A172 (cell line): Measurements from ENCODE around the gene CALU. TPM values are rescaled to one million over a fixed set of nuclear protein-coding genes. Genes with fewer than 3 reads are reported as not detected.
A peak's percentile ranks its signal among the peaks of the same experiment; 100 is the strongest.

Source experiments
- DNase-seq: peaks from one replicate; pipeline ENCODE4 v3.0.0-alpha.2; 2015; ENCODE audit warnings: low spot score
- total RNA-seq: library from RNA; depleted of rRNA; stranded (reverse); fragments of >200 nt; shearing (Covaris generic); gene quantifications from 2 replicates; pipeline ENCODE4 v1.2.3, GENCODE V29; 2014

CALU gene
- total RNA-seq, 1 experiment from 2014 or later = 457 TPM

GRCh38 chr7:128785738-128786137 is 46.6 kb downstream of the CALU start:
- DNase-seq = no peak

GRCh38 chr7:128788446-128789412 is 49.6 kb downstream of the CALU start:
- no peak for DNase-seq

- no peak for DNase-seq
These were observed 51.3 kb downstream of the CALU start for GRCh38 chr7:128790315-128791041.

DNA sequence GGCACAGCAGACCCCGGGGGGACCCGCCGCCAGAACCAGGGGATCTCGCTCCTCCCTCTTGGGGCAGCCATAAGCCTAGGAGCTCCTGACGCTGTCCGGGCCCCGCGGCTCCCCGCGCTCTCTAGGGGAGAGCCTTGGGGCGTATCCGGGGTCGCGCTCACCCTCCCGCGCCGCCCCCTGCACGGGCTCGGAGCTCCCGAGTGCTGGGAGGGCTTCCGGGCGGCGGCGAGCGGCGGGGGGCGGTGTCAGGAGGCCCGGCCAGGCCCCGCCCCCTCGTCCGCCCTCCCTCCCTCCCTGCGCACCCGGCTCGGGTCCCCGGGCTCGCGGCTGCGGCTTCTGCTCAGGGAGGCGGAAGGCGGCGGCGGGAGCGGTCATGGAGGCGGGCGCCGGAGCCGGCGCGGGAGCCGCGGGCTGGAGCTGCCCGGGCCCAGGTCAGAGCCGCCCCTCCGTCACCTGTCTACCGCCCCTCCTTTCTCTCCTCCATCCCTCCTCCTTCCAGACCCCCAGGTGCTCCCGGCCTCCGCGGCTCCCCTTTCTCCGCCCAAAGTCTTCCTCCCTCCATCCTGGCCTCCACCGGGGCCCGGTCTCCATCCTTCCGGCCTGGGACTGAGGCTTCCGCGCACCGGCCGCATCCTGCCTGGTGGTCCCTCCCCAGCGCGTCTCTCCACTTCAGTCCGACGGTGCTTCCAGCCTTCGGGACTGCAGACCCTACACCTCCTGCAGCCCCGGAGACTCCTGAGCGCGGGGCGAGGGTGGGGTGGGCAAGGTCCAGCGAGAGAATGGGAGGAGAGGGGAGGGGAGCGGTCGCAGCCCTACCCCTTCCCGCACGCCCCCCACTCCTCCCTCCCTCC is 52.2 kb downstream of the CALU start, which contains the start of gene CCDC136:
Gene CCDC136 (plus strand): TSS at position 848 of the 851 bp plus-strand sequence. CDS start 444 bp downstream, outside the sequence.
- peak; percentile 40 for DNase-seq

DNA sequence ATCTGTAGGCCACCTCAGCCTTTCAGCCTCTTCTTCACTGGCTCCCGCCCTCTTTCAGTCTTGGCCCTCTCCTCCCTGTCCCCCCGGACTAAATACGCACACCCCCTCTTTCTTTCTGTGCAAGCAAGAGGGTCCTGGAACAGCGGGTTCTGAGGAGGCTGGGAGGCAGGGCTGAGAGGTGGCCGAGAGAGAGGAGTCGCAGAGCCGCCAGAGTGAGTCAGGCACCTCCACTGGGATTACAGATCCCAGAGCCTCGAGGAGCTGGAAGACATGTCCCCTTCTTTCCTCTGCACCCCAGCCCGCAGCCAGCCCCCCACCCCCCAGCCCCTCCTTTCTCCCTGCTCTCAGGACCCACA is 52.8 kb downstream of the CALU start:
- no peak for DNase-seq

DNA sequence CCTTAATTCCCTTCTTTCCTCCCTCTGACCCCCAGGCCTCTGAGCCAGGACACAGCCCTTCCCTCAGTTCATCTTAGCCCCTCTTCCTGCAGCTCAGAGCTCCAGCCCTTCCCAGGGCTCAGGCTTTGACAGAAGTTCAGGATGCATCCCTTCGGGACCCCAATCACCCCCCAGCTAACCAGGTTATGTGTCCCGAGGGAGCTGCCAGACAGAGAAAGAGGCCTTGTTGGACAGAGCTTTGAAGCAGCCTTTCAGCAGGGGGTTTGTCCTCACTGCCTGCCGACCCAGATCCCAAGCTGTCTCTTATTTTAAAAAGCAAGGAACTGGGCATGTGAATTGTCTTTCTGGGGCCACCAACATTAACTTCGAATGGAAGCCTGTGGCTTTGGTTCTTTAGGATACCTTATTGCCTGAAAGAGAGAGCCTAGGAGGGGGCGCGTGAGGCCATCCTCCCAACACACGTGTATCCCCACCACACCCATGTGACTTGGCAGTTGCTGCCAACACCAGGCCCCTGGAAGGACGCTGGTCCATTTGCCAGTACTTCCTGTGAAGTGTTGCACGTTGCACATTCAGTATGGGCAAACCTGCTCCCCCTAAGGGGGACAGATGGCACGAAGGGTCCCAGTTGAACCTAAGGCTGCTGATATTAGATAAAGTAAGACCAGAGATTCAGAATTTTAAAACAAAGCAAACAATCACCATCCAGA is 53.5 kb downstream of the CALU start:
- no peak for DNase-seq

- DNase-seq = no peak
These were observed 54.0 kb downstream of the CALU start for GRCh38 chr7:128793181-128793547.

DNA sequence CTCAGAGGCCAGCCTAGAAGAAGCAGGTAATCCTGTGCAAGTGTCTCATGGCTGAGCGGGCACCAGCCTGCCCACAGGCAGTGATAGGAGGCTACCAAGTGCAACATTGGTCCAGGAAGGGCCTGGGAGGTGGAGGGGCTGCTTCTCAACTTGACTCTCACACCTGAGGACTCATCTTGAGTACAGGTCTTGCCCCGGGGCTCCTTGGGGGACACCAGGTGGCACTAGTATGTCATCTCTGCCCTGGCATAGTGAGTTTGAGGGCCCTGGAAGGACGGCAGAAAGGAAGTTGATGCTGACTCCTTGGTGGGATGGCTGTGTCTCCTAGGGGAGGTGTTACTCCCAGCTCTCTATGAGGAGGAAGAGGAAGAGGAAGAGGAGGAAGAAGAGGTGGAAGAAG is 54.9 kb downstream of the CALU start:
- DNase-seq = no peak

DNA sequence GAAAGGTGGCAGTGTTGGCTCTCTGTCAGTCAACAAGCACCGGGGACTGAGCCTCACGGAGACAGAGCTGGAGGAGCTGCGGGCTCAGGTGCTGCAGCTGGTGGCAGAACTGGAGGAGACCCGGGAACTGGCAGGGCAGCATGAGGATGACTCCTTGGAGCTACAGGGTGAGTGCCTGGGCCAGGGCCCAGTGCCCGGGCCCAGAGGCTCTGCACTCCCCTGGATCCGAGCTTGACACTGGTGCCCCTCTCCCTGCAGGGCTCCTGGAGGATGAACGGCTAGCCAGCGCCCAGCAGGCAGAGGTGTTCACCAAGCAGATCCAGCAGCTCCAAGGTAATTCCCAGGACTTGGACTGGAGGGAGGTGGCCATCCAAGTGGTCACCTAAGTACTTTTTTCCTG is 55.3 kb downstream of the CALU start:
- no peak for DNase-seq

- DNase-seq = no peak
These were observed 56.0 kb downstream of the CALU start for GRCh38 chr7:128795129-128795528.

DNA sequence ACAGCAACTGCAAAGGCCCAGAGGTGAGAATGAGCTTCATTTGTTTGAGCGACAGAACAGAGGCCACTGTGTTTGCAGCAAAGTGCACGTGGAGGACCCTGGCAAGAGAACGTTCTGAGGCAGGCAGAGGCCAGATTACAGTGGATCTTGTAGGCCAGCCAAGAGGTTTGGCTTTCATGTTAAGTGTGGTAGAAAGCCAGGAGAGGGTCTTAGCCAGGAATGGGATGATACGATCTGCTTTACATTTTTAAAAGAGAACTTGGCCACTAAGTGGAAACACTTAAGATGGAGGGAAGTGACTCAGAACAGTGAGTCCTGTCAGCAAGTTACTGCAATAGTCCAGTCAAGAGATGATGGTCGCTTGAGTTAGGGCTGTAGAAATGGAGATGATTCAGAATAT is 57.2 kb downstream of the CALU start:
- DNase-seq = no peak

GRCh38 chr7:128799451-128799850 is 60.3 kb downstream of the CALU start:
- DNase-seq = no peak

DNA sequence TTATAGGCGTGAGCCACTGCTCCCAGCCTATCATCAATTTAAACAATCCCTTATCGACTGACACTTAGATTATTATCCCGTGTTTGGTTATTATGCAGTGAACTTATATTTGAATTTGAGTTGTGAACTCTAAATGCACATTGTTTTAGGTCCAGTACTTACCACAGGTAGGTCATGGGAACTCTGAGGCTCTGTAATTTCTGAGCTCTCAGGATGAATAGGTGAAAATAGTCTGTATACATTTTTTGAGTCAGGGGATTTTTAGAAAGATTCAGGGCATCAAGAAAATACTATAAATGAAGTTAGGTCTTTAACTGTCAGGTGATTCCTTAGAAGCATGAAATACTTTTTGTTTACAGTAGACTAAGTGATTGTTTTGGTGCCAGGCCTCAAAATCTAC is 61.4 kb downstream of the CALU start:
- no peak for DNase-seq

DNA sequence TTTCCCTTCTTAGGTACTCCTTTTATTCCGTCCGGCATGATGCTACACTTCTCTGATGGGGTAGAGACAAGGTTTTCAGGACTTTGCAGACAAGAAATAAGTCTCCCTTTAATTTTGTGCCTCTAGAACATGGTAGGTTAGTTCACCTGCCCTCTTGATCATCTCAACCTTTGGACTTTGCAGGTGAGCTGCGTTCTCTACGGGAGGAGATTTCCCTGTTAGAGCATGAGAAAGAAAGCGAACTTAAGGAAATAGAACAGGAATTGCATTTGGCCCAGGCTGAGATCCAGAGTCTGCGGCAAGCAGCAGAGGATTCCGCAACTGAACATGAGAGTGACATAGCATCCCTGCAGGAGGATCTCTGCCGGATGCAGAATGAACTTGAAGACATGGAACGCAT is 61.8 kb downstream of the CALU start:
- DNase-seq = no peak

DNA sequence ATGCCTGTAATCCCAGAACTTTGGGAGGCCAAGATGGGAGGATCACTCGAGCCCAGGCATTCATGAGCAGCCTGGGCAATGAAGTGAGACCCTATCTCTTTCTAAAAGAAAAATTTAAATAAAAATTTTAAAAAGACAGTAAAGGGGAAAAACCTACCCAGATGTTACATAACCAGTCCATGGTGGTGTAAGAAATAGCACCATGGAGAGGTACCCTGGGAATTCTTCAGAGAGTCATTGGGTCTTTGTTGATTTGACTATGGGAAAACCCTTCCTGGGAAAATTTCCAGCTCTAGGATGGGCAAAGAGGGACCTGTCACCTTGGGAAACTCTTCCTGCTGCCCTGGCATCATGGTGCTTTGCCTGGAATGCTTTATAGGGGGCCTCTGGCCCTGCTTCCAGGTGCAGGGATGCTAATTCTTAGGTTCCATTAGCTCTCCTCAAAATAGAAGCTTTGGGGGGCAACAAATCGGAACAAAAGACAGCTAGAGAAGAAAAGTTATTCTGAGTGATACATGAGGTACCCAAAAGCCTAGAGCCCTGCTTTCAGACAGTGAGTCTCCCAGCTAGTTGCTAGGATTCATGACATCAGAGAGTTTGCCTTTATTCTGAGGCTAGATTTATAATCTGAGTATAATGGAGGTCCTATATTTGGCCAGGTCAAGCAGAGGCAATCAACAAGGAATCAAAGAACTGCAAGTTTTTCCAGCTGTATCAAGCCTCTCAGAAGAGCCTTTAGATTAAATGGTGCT is 62.7 kb downstream of the CALU start:
- DNase-seq = no peak

- no peak for DNase-seq
These were observed 65.3 kb downstream of the CALU start for GRCh38 chr7:128804484-128804883.

GRCh38 chr7:128805225-128805624 is 66.1 kb downstream of the CALU start:
- DNase-seq = no peak

- DNase-seq = no peak
These were observed 68.0 kb downstream of the CALU start for GRCh38 chr7:128807191-128807590.

DNA sequence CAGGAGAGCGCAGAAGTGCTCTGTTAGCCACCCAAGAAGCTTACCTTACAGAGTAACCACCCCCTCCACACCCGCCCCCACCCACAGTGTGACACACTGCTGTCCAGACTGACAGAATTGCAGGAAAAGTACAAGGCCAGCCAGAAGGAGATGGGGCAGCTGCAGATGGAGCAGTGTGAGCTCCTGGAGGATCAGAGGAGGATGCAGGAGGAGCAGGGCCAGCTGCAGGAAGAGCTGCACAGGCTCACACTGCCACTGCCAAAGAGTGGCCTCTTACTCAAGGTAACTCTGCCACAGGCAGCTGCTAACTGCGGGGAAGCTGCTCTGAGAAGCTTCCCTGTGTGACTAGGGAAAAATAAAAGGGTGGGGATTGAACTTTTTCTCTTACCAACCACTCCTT is 70.2 kb downstream of the CALU start:
- no peak for DNase-seq

- no peak for DNase-seq
These were observed 71.3 kb downstream of the CALU start for GRCh38 chr7:128810473-128810872.

GRCh38 chr7:128810997-128811396 is 71.8 kb downstream of the CALU start:
- DNase-seq = no peak
